Measurements from ENCODE around the gene MCRIP2.

Gene MCRIP2

DNA sequence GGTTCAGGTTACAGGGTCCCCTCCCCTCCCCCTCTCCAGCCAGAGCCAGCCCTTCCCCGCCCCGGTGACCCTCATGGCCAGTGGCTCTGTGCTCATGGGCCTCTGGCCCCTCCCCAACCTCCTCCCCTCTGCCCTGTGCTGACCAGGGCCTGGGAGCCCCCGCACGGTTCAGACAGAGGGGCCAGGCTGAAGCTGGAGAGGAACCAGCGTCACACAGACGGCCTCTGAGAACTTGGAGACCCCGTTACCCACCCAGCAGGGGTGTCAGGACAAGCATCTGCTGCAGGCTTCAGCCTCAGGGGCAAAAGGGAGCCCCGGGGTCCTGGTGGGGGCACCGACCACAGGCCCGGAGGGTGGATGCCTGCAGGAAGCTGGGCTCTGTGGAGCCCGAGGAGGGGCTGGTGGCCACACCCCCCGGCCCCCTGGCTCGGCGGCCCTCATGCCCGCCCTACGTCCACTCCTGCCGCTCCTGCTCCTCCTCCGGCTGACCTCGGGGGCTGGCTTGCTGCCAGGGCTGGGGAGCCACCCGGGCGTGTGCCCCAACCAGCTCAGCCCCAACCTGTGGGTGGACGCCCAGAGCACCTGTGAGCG lies 10.7 kb upstream of the MCRIP2 start, which contains the start of gene WFIKKN1:
WFIKKN1 (plus strand) TSS at position 171 of the 591 bp plus-strand sequence; CDS start at position 440, 269 bp downstream.
- H3K36me3 ChIP-seq (ENCODE audit: control insufficient read depth, low read length), result peaks cover 29% of the 10 kb centered on the region
- H3F3A ChIP-seq (ENCODE audit: control insufficient read depth, insufficient read depth), result no peaks in the 10 kb centered on the region
- no peak within 1 kb of the TSS for H3K4me2 ChIP-seq (ENCODE audit: low read length)
- H3K4me1 ChIP-seq (ENCODE audit: control insufficient read depth, low read length), result peaks cover 9% of the 10 kb centered on the region
- TF ChIP-seq EZH2phosphoT487 (IDR thresholded peaks at IDR 0.05; ENCODE audit: borderline replicate concordance, low read length) (no peak), CTCF (IDR thresholded peaks at IDR 0.05; ENCODE audit: low read depth, low read length, poor library complexity, severe bottlenecking) (no peak)
- H3K27ac ChIP-seq (ENCODE audit: low read depth, low read length), result no peak within 1 kb of the TSS
- H3K79me2 ChIP-seq (ENCODE audit: control insufficient read depth, low read length), result peaks cover 16% of the 10 kb centered on the region
- H3K27me3 ChIP-seq (ENCODE audit: control insufficient read depth, low read length), result no peaks in the 10 kb centered on the region
- no peaks in the 10 kb centered on the region for H4K20me1 ChIP-seq (ENCODE audit: control insufficient read depth, insufficient read depth, low read depth, low read length)
- H3K9me2 ChIP-seq (replicated peaks; ENCODE audit: control insufficient read depth, low read length), result no peaks in the 10 kb centered on the region
- H3K9me3 ChIP-seq (ENCODE audit: control insufficient read depth, insufficient read depth, low read length), result no peaks in the 10 kb centered on the region
- no peak within 1 kb of the TSS for H3K4me3 ChIP-seq (ENCODE audit: low read length)

DNA sequence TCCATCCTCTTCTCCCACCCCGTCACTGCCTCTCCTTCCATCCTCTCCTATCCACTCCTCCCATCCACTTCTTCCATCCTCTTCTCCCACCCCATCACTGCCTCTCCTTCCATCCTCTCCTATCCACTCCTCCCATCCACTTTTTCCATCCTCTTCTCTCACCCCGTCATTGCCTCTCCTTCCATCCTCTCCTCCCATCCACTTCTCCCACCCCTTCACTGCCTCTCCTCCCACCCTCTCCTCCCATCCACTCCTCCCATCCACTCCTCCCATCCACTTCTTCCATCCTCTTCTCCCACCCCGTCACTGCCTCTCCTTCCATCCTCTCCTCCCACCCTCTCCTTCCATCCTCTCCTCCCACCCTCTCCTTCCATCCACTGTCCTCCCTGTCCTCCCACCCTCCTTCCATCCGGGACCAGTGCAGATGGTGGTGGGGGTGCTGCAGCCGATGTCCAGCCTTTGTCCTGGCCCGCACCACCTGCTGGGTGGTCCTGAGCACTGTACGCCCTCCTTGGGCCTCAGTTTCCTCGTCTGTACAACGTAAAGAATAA lies 9.7 kb upstream of the MCRIP2 start:
- no peaks in the 10 kb centered on the region for H4K20me1 ChIP-seq (ENCODE audit: control insufficient read depth, insufficient read depth, low read depth, low read length)
- H3K27me3 ChIP-seq (ENCODE audit: control insufficient read depth, low read length), result no peaks in the 10 kb centered on the region
- H3K9me2 ChIP-seq (replicated peaks; ENCODE audit: control insufficient read depth, low read length), result no peaks in the 10 kb centered on the region
- H3K36me3 ChIP-seq (ENCODE audit: control insufficient read depth, low read length), result peaks cover 29% of the 10 kb centered on the region
- no peak overlapping the region for H3K4me3 ChIP-seq (ENCODE audit: low read length)
- H3K27ac ChIP-seq (ENCODE audit: low read depth, low read length), result no peak overlapping the region
- H3F3A ChIP-seq (ENCODE audit: control insufficient read depth, insufficient read depth), result peaks cover 2% of the 10 kb centered on the region; the same call in 1 of the 2 replicates
- H3K9me3 ChIP-seq (ENCODE audit: control insufficient read depth, insufficient read depth, low read length), result no peaks in the 10 kb centered on the region
- peaks cover 9% of the 10 kb centered on the region for H3K4me1 ChIP-seq (ENCODE audit: control insufficient read depth, low read length)
- H3K4me2 ChIP-seq (ENCODE audit: low read length), result no peak overlapping the region
- TF ChIP-seq EZH2phosphoT487 (IDR thresholded peaks at IDR 0.05; ENCODE audit: borderline replicate concordance, low read length) (no peak), CTCF (IDR thresholded peaks at IDR 0.05; ENCODE audit: low read depth, low read length, poor library complexity, severe bottlenecking) (no peak)
- peaks cover 19% of the 10 kb centered on the region for H3K79me2 ChIP-seq (ENCODE audit: control insufficient read depth, low read length)

DNA sequence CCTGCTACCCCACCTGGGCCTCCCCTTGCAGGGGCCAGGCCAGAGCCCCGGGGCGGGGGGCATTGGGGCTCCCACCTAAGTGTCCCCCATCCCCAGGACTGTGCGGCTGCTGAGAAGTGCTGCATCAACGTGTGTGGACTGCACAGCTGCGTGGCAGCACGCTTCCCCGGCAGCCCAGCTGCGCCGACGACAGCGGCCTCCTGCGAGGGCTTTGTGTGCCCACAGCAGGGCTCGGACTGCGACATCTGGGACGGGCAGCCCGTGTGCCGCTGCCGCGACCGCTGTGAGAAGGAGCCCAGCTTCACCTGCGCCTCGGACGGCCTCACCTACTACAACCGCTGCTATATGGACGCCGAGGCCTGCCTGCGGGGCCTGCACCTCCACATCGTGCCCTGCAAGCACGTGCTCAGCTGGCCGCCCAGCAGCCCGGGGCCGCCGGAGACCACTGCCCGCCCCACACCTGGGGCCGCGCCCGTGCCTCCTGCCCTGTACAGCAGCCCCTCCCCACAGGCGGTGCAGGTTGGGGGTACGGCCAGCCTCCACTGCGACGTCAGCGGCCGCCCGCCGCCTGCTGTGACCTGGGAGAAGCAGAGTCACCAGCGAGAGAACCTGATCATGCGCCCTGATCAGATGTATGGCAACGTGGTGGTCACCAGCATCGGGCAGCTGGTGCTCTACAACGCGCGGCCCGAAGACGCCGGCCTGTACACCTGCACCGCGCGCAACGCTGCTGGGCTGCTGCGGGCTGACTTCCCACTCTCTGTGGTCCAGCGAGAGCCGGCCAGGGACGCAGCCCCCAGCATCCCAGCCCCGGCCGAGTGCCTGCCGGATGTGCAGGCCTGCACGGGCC lies 8.9 kb upstream of the MCRIP2 start:
- Histone ChIP-seq H3F3A (ENCODE audit: control insufficient read depth, insufficient read depth) (peaks cover 2% of the 10 kb centered on the region; the same call in 1 of the 2 replicates), H3K9me2 (replicated peaks; ENCODE audit: control insufficient read depth, low read length) (no peaks in the 10 kb centered on the region), H4K20me1 (ENCODE audit: control insufficient read depth, insufficient read depth, low read depth, low read length) (no peaks in the 10 kb centered on the region), H3K9me3 (ENCODE audit: control insufficient read depth, insufficient read depth, low read length) (no peaks in the 10 kb centered on the region), H3K4me3 (ENCODE audit: low read length) (no peak overlapping the region), H3K4me2 (ENCODE audit: low read length) (no peak overlapping the region), H3K27me3 (ENCODE audit: control insufficient read depth, low read length) (no peaks in the 10 kb centered on the region), H3K4me1 (ENCODE audit: control insufficient read depth, low read length) (peaks cover 15% of the 10 kb centered on the region), H3K36me3 (ENCODE audit: control insufficient read depth, low read length) (peaks cover 29% of the 10 kb centered on the region), H3K79me2 (ENCODE audit: control insufficient read depth, low read length) (peaks cover 19% of the 10 kb centered on the region), H3K27ac (ENCODE audit: low read depth, low read length) (no peak overlapping the region)
- no peak for TF ChIP-seq EZH2phosphoT487 (IDR thresholded peaks at IDR 0.05; ENCODE audit: borderline replicate concordance, low read length)
- no peak for TF ChIP-seq CTCF (IDR thresholded peaks at IDR 0.05; ENCODE audit: low read depth, low read length, poor library complexity, severe bottlenecking)
